Suprapubic skin (tissue), 4 donors: ENCODE measurements around the gene CD47. TPM values are rescaled to one million over a fixed set of nuclear protein-coding genes. Genes with fewer than 3 reads are reported as not detected.

Experiments used
- DNase-seq, 2 donors: peaks; one replicate each; pipeline ENCODE4 v3.0.0-alpha.2; 2019; ENCODE audit warnings: low spot score in 2 of 2
- H3K27ac ChIP-seq: fragments of 200-600 bp; sonication (generic); one replicate; pipeline ENCODE4 v1.5.1; 2019
- H3K27me3 ChIP-seq: fragments of 200-600 bp; sonication (generic); one replicate; pipeline ENCODE4 v1.5.1; 2019
- H3K36me3 ChIP-seq: fragments of 200-600 bp; sonication (generic); one replicate; pipeline ENCODE4 v1.5.1; 2019
- H3K4me1 ChIP-seq: fragments of 200-600 bp; sonication (generic); one replicate; pipeline ENCODE4 v1.5.1; 2019
- H3K4me3 ChIP-seq: fragments of 200-600 bp; sonication (generic); one replicate; pipeline ENCODE4 v1.5.1; 2019; ENCODE audit warnings: mild to moderate bottlenecking
- H3K9me3 ChIP-seq: fragments of 200-600 bp; sonication (generic); one replicate; pipeline ENCODE4 v1.5.1; 2019
- CTCF ChIP-seq, 2 donors: fragments of 200-600 bp in 1 of 2; fragments of 450-650 bp in 1 of 2; sonication (generic) in 1 of 2; IDR thresholded peaks; one replicate each; pipeline ENCODE4 v1.5.1; 2016 to 2019; ENCODE audit warnings: antibody characterized with exemption in 2 of 2, mild to moderate bottlenecking in 1 of 2, moderate library complexity in 1 of 2
- EP300 ChIP-seq: sonication (generic); formaldehyde crosslinking; IDR thresholded peaks from one replicate; pipeline ENCODE4 v1.6.1; 2017; ENCODE audit warnings: antibody characterized with exemption
- POLR2A ChIP-seq, 2 donors: fragments of 450-650 bp; IDR thresholded peaks; one replicate each; pipeline ENCODE4 v1.6.1; 2017; ENCODE audit warnings: antibody characterized with exemption in 2 of 2, mild to moderate bottlenecking in 2 of 2, moderate library complexity in 2 of 2
- POLR2AphosphoS5 ChIP-seq, 3 donors: sonication (generic); formaldehyde crosslinking; IDR thresholded peaks; one replicate each; pipeline ENCODE4 v1.6.1; 2017; ENCODE audit warnings: antibody characterized with exemption in 3 of 3
- WGBS: methylation state at CpG from one replicate; pipeline ENCODE4 v1.1.5; 2018; 5-methylcytosine and 5-hydroxymethylcytosine counted together
- total RNA-seq, 4 donors: library from RNA; depleted of rRNA; stranded (reverse); fragments of >200 nt; gene quantifications; one replicate each; pipeline ENCODE4 v1.1.0, GENCODE V29; 2016

CD47 gene
- total RNA-seq, 4 donors from 2014 or later: 37.8 to 94.4 (median 41.8) TPM

GRCh38 chr3:108011616-108012015 is 79.2 kb downstream of the CD47 start:
- H3K4me3 ChIP-seq: no peak overlapping the region
- DNase-seq: no peak
- no peak for TF ChIP-seq CTCF (IDR thresholded peaks at IDR 0.05)
- TF ChIP-seq EP300: no peak
- no peak for TF ChIP-seq POLR2A (IDR thresholded peaks at IDR 0.05)
- TF ChIP-seq POLR2AphosphoS5 (IDR thresholded peaks at IDR 0.05): no peak
- H3K9me3 ChIP-seq: no peaks in the 10 kb centered on the region
- peaks cover 8% of the 10 kb centered on the region for H3K4me1 ChIP-seq
- WGBS: 82% methylated on average over 4 of the region's 4 CpGs
- no peak overlapping the region for H3K27ac ChIP-seq
- H3K36me3 ChIP-seq: no peaks in the 10 kb centered on the region
- H3K27me3 ChIP-seq: no peaks in the 10 kb centered on the region

DNA sequence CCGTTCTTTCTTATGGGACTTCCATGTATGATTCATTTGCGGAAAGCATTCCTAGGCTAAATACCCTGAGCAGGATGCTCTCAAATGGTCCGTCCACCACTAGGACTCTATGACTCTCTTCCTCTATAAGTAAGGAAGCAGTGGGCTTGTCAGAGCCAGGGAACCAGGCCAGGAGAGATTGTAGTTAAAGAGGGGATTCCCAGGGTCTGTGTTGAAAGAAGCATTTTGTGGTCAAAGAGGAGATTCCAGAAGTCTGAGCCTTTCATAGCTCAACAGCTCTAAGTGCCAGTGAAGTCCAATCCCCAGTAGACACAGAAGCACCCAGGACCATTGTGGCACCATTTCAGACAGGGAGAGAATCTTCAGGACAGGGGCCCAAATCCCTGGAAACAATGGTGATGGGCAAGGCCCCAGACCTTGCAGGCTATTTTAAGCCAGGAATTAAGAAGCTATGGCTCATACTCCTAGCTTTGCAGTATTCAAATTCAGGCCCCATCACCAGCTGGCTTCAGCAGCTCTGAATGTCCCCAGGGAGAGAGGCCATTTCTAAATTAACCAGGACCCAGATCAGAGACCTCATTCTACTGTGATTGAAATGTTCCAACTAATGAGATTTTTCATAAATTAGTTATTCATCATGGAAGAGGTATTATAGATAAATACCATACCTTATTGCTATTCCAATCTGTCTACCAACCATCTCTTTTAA is 81.7 kb downstream of the CD47 start:
- no peak overlapping the region for H3K4me3 ChIP-seq
- no peak for DNase-seq
- TF ChIP-seq POLR2A (IDR thresholded peaks at IDR 0.05) (no peak), CTCF (IDR thresholded peaks at IDR 0.05) (no peak), EP300 (no peak), POLR2AphosphoS5 (IDR thresholded peaks at IDR 0.05) (no peak)
- H3K4me1 ChIP-seq: peaks cover 23% of the 10 kb centered on the region
- WGBS: 76% methylated on average over 3 of the region's 3 CpGs
- H3K27ac ChIP-seq: no peak overlapping the region
- no peaks in the 10 kb centered on the region for H3K9me3 ChIP-seq
- no peaks in the 10 kb centered on the region for H3K27me3 ChIP-seq
- H3K36me3 ChIP-seq: no peaks in the 10 kb centered on the region

DNA sequence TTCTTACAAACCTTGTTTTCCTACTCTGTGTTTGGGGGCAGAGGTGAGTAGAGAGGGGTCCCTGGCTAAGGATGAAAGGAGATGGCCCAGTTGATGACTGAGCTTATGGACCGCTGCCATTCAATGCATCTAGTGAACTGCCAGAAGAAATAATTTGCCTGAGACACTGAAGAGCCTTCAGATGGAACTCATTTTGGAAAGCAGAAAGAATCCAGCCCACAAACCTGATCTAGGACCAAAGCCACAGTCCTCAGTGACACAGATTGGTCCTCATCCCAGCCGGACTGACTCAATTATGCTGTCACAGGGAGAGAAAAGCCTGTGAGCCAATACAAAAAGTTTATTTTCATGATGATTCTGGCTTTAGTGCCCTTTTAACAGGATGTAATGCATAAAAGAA is 82.7 kb downstream of the CD47 start:
- TF ChIP-seq POLR2AphosphoS5 (IDR thresholded peaks at IDR 0.05): no peak
- no peak for TF ChIP-seq POLR2A (IDR thresholded peaks at IDR 0.05)
- no peak for TF ChIP-seq EP300
- no peak for TF ChIP-seq CTCF (IDR thresholded peaks at IDR 0.05)
- Histone ChIP-seq H3K4me1 (peaks cover 23% of the 10 kb centered on the region), H3K27me3 (no peaks in the 10 kb centered on the region), H3K27ac (no peak overlapping the region), H3K9me3 (no peaks in the 10 kb centered on the region), H3K4me3 (no peak overlapping the region), H3K36me3 (no peaks in the 10 kb centered on the region)
- no peak for DNase-seq
- WGBS: 63% methylated on average over 2 of the region's 2 CpGs

DNA sequence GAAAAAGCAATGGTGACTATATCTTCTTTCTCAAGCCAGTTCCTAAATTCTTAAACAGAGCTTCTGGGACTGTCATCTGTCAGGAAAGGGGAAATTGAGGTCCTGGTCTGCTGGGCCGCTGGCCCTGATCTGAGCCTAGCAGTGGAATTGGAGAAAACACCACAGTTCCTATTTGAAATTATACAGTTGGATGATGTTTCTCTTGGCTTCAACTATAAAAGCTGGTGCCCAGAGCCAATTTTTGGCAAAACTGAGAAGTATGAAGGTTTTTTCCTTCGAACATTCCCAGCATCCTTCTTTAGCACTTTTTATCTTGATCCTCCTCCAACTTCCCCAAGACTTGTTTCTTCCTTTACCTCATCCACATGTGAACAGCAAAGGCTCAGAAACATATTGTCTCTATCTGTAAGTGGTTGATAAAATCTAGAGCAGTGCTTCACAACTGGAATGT is 83.9 kb downstream of the CD47 start:
- Histone ChIP-seq H3K4me3 (no peak overlapping the region), H3K9me3 (no peaks in the 10 kb centered on the region), H3K27me3 (no peaks in the 10 kb centered on the region), H3K36me3 (no peaks in the 10 kb centered on the region), H3K27ac (peak overlapping the region; percentile 5), H3K4me1 (peaks cover 23% of the 10 kb centered on the region)
- 15% methylated on average over 2 of the region's 2 CpGs for WGBS
- DNase-seq: no peak
- no peak for TF ChIP-seq EP300
- TF ChIP-seq CTCF (IDR thresholded peaks at IDR 0.05): no peak
- TF ChIP-seq POLR2AphosphoS5 (IDR thresholded peaks at IDR 0.05): no peak
- no peak for TF ChIP-seq POLR2A (IDR thresholded peaks at IDR 0.05)

GRCh38 chr3:108006077-108006771 is 84.6 kb downstream of the CD47 start:
- H3K9me3 ChIP-seq: no peaks in the 10 kb centered on the region
- H3K4me3 ChIP-seq: no peak overlapping the region
- no peaks in the 10 kb centered on the region for H3K27me3 ChIP-seq
- H3K27ac ChIP-seq: peak overlapping the region; percentile 38
- peaks cover 23% of the 10 kb centered on the region for H3K4me1 ChIP-seq
- H3K36me3 ChIP-seq: no peaks in the 10 kb centered on the region
- 14% methylated on average over 11 of the region's 11 CpGs for WGBS
- TF ChIP-seq CTCF (IDR thresholded peaks at IDR 0.05) (no peak), POLR2AphosphoS5 (IDR thresholded peaks at IDR 0.05) (peak in 1 of 3 donors; percentile 32), POLR2A (IDR thresholded peaks at IDR 0.05) (no peak)
- peak in 1 of 2 donors; percentile 63 for DNase-seq
